HEK293 (cell line): ENCODE measurements around the gene YPEL5.

Source experiments
- CTCF ChIA-PET: fragments of 350-600 bp; formaldehyde crosslinking; extraction: SDS; loops from one replicate; lab custom pipeline; 2021; ENCODE audit warnings: antibody characterized with exemption; lab: Yijun Ruan, JAX
- POLR2A ChIA-PET: fragments of 300-600 bp; formaldehyde crosslinking; extraction: SDS; loops from one replicate; lab custom pipeline; 2020; ENCODE audit warnings: antibody characterized with exemption, inconsistent platforms; lab: Yijun Ruan, JAX
- H3K27ac ChIP-seq: fragments of 200-500 bp; sonication (Bioruptor generic); 2 replicates; pipeline ENCODE4 v1.5.1; 2014; ENCODE audit warnings: low read depth, low read length, control low read depth, inconsistent platforms; ENCODE audit errors: extremely low read depth
- H3K36me3 ChIP-seq, 2 experiments: fragments of 200-500 bp in 1 of 2; sonication (Bioruptor generic) in 1 of 2; 1 replicate in 1 of 2; 2 replicates in 1 of 2; pipeline ENCODE4 v1.5.1; 2014 to 2017; ENCODE audit warnings: inconsistent platforms in 2 of 2, low read length in 2 of 2; ENCODE audit not compliant: control insufficient read depth in 2 of 2, insufficient read depth in 1 of 2
- H3K4me1 ChIP-seq: fragments of 200-500 bp; sonication (Bioruptor generic); 2 replicates; pipeline ENCODE4 v1.5.1; 2014; ENCODE audit warnings: mild to moderate bottlenecking, low read length, inconsistent platforms; ENCODE audit not compliant: control insufficient read depth, insufficient read depth
- H3K4me3 ChIP-seq: 2 replicates; pipeline ENCODE4 v1.5.1; 2011; ENCODE audit warnings: low read depth, mild to moderate bottlenecking, control low read depth, low read length, moderate library complexity
- H3K9me3 ChIP-seq: fragments of 200-500 bp; sonication (Bioruptor generic); 2 replicates; pipeline ENCODE4 v1.5.1; 2014; ENCODE audit warnings: low read depth, low read length, inconsistent platforms; ENCODE audit not compliant: control insufficient read depth, insufficient read depth
- AEBP2 ChIP-seq: fragments of 450-650 bp; formaldehyde crosslinking; IDR thresholded peaks from 2 replicates; pipeline ENCODE4 v1.5.1; 2016; ENCODE audit warnings: missing biosample characterization, missing genetic modification characterization, borderline replicate concordance
- BCL11B ChIP-seq: fragments of 450-650 bp; formaldehyde crosslinking; IDR thresholded peaks from 2 replicates; pipeline ENCODE4 v1.5.1; 2016; ENCODE audit warnings: low read depth, missing biosample characterization, missing genetic modification characterization
- KLF8 ChIP-seq: fragments of 450-650 bp; formaldehyde crosslinking; IDR thresholded peaks from 2 replicates; pipeline ENCODE4 v1.5.1; 2016; ENCODE audit warnings: missing biosample characterization, missing genetic modification characterization
- MEIS1 ChIP-seq: sonication (generic); formaldehyde crosslinking; IDR thresholded peaks from 2 replicates; pipeline ENCODE4 v1.8.1; 2022; ENCODE audit warnings: missing genetic modification reagents, mild to moderate bottlenecking, borderline replicate concordance
- PATZ1 ChIP-seq: fragments of 450-650 bp; formaldehyde crosslinking; IDR thresholded peaks from 2 replicates; pipeline ENCODE4 v1.5.1; 2016; ENCODE audit warnings: missing biosample characterization, missing genetic modification characterization
- PRDM4 ChIP-seq: fragments of 450-650 bp; formaldehyde crosslinking; IDR thresholded peaks from 2 replicates; pipeline ENCODE4 v1.5.1; 2017; ENCODE audit warnings: missing biosample characterization, missing genetic modification characterization
- WT1 ChIP-seq: fragments of 450-650 bp; formaldehyde crosslinking; IDR thresholded peaks from 2 replicates; pipeline ENCODE4 v1.5.1; 2016; ENCODE audit warnings: missing biosample characterization, missing genetic modification characterization
- YY2 ChIP-seq: fragments of 450-650 bp; formaldehyde crosslinking; IDR thresholded peaks from 2 replicates; pipeline ENCODE4 v1.5.1; 2016; ENCODE audit warnings: missing biosample characterization, missing genetic modification characterization
- ZBTB10 ChIP-seq: fragments of 450-650 bp; formaldehyde crosslinking; IDR thresholded peaks from 2 replicates; pipeline ENCODE4 v1.5.1; 2016; ENCODE audit warnings: missing biosample characterization, missing genetic modification characterization
- ZBTB26 ChIP-seq: fragments of 450-650 bp; formaldehyde crosslinking; optimal IDR thresholded peaks from 2 replicates; pipeline ENCODE3; 2016; ENCODE audit warnings: missing biosample characterization, mild to moderate bottlenecking, missing genetic modification characterization
- ZBTB6 ChIP-seq: fragments of 450-650 bp; formaldehyde crosslinking; IDR thresholded peaks from 2 replicates; pipeline ENCODE4 v1.5.1; 2017; ENCODE audit warnings: missing biosample characterization, missing genetic modification characterization
- ZNF174 ChIP-seq: fragments of 450-650 bp; formaldehyde crosslinking; IDR thresholded peaks from 2 replicates; pipeline ENCODE4 v1.5.0; 2017; ENCODE audit warnings: missing biosample characterization, mild to moderate bottlenecking, missing genetic modification characterization
- ZNF184 ChIP-seq: fragments of 450-650 bp; IDR thresholded peaks from 2 replicates; pipeline ENCODE4 v1.5.1; 2018; ENCODE audit warnings: missing biosample characterization, mild to moderate bottlenecking, missing genetic modification characterization
- ZNF426 ChIP-seq: fragments of 450-650 bp; formaldehyde crosslinking; IDR thresholded peaks from 2 replicates; pipeline ENCODE4 v1.5.1; 2017; ENCODE audit warnings: missing biosample characterization, missing genetic modification characterization, mild to moderate bottlenecking, inconsistent platforms, moderate library complexity
- ZNF571 ChIP-seq: fragments of 450-650 bp; formaldehyde crosslinking; IDR thresholded peaks from 2 replicates; pipeline ENCODE4 v1.5.0; 2017; ENCODE audit warnings: missing biosample characterization, missing genetic modification characterization
- ZNF660 ChIP-seq: fragments of 450-650 bp; IDR thresholded peaks from 2 replicates; pipeline ENCODE4 v1.5.1; 2018; ENCODE audit warnings: missing biosample characterization, mild to moderate bottlenecking, missing genetic modification characterization
- ZNF785 ChIP-seq: fragments of 450-650 bp; formaldehyde crosslinking; IDR thresholded peaks from 2 replicates; pipeline ENCODE4 v1.5.1; 2016; ENCODE audit warnings: missing biosample characterization, missing genetic modification characterization
- ZNF791 ChIP-seq: fragments of 450-650 bp; formaldehyde crosslinking; IDR thresholded peaks from 2 replicates; pipeline ENCODE4 v1.5.1; 2016; ENCODE audit warnings: missing biosample characterization, missing genetic modification characterization
- ZNF792 ChIP-seq: fragments of 450-650 bp; formaldehyde crosslinking; IDR thresholded peaks from 2 replicates; pipeline ENCODE4 v1.5.1; 2016; ENCODE audit warnings: missing biosample characterization, missing genetic modification characterization

The YPEL5 gene

GRCh38 chr2:30201990-30202389 is 55.2 kb downstream of the YPEL5 start:
- Histone ChIP-seq H3K36me3 (no peaks in the 10 kb centered on the region), H3K27ac (no peak overlapping the region), H3K4me1 (no peaks in the 10 kb centered on the region), H3K9me3 (no peaks in the 10 kb centered on the region), H3K4me3 (no peak overlapping the region)
- TF ChIP-seq YY2 (tag by site-specific recombination) (no peak), BCL11B (tag by site-specific recombination) (no peak), ZBTB10 (no peak), ZBTB26 (no peak), ZNF660 (tag by site-specific recombination) (no peak), ZNF426 (tag by site-specific recombination) (no peak), ZNF184 (tag by site-specific recombination) (no peak), KLF8 (tag by site-specific recombination) (no peak), ZBTB6 (tag by site-specific recombination) (no peak), AEBP2 (tag by site-specific recombination) (no peak), WT1 (tag by site-specific recombination) (no peak)
- POLR2A ChIA-PET = interaction anchor here (1.3 kb wide), 1 partner anchor 29 kb away, joined by 3 read pairs; no protein-coding TSS in a partner anchor
- CTCF ChIA-PET = interaction anchor here (0.6 to 2.1 kb wide), 5 partner anchors 37 to 968 kb away, joined by 3 to 10 read pairs (median 4); no protein-coding TSS in a partner anchor

- CTCF ChIA-PET = interaction anchor here (0.6 to 8.0 kb wide), 3 partner anchors 22 to 505 kb away, joined by 4 to 272 read pairs (median 9); no protein-coding TSS in a partner anchor
- H3K9me3 ChIP-seq = no peaks in the 10 kb centered on the region
Measured at GRCh38 chr2:30203156-30203555, 56.3 kb downstream of the YPEL5 start.

More at GRCh38 chr2:30203156-30203555, 56.3 kb downstream of the YPEL5 start:
- H3K36me3 ChIP-seq = no peaks in the 10 kb centered on the region
- no peak overlapping the region for H3K27ac ChIP-seq
- H3K4me3 ChIP-seq = no peak overlapping the region
- TF ChIP-seq ZNF571 (tag by site-specific recombination) = no peak
- TF ChIP-seq ZNF792 = no peak
- TF ChIP-seq ZNF785 (tag by site-specific recombination) = no peak
- TF ChIP-seq PRDM4 = no peak
- no peak for TF ChIP-seq PATZ1 (tag by site-specific recombination)
- TF ChIP-seq MEIS1 (CRISPR knock-in tag) = no peak
- TF ChIP-seq ZNF791 (tag by site-specific recombination) = no peak
- no peak for TF ChIP-seq ZNF174 (tag by site-specific recombination)
- H3K4me1 ChIP-seq = no peaks in the 10 kb centered on the region
- POLR2A ChIA-PET = no interaction called here
